8988T (cell line): Measurements from ENCODE around the gene ARHGAP45.

ENCODE experiments used
- DNase-seq: peaks from one replicate; pipeline ENCODE4 v3.0.0; 2011

ARHGAP45 gene

GRCh38 chr19:1073063-1073955 lies 6.3 kb downstream of the ARHGAP45 start:
- DNase-seq, result no peak

- DNase-seq, result no peak
Measured at GRCh38 chr19:1073956-1074517, 7.1 kb downstream of the ARHGAP45 start.

DNA sequence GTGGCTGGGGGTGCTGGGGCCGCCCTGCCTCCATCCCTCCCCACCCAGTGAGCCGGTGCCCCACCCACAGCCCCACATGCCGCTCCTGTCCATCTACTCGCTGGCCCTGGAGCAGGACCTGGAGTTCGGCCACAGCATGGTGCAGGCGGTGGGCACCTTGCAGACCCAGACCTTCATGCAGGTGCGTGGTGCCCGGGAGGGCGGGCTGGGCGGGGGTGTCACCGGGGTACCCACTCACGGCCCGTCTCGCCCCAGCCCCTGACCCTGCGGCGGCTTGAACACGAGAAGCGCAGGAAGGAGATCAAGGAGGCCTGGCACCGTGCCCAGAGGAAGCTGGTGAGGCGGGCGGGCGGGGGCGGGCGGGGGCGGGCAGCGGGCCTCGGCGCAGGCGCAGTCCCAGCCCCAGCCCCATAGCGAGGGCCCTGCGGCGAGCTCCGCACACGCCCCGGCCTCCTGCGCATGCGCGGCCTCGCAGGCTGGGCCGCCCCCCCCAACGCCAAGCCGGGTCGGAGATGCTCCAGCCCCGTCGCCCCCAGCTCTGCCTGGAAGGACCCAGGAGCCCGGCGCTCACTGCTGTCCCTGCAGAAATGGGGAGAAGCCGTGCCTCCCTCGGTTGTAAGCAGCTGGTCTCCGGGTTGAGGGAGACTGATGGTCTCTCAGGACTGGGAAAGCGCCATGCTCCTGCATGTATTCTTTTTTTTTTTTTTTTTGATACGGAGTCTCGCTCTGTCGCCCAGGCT lies 7.7 kb downstream of the ARHGAP45 start:
- DNase-seq, result peak; percentile 100

DNA sequence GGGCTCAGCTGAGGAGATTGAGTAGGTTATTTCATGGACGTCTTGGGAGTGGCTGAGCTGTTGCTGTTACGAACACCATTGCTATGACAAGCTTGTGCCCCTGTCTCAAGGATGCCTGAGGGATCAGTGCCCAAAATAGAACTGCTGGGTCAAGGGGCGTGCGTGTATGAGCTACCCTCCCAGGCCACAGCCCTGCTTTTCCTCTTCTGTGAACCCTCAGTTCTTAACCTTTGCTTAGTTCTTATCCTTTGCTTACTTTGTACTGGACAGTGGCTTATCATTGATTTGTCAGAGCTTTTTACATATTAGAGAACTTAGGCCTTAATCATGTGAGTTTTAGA lies 9.0 kb downstream of the ARHGAP45 start:
- DNase-seq, result no peak

GRCh38 chr19:1076951-1077350 lies 10.0 kb downstream of the ARHGAP45 start:
- no peak for DNase-seq

DNA sequence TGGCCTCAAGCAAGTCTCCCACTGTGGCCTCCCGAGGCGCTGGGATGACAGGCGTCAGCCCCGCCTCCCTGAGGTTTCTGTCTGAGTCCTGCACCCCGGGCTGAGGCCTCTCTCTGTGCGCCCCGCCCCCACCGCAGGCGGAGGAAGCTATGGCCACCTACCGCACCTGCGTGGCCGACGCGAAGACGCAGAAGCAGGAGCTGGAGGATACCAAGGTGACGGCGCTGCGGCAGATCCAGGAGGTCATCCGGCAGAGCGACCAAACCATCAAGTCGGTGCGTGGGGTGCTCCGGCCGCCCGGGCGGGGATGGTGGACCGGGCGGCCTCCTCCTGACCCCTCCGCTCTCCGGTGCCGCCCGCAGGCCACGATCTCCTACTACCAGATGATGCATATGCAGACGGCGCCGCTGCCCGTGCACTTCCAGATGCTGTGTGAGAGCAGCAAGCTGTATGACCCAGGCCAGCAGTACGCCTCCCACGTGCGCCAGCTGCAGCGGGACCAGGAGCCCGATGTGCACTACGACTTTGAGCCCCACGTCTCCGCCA lies 12.7 kb downstream of the ARHGAP45 start:
- DNase-seq, result no peak

DNA sequence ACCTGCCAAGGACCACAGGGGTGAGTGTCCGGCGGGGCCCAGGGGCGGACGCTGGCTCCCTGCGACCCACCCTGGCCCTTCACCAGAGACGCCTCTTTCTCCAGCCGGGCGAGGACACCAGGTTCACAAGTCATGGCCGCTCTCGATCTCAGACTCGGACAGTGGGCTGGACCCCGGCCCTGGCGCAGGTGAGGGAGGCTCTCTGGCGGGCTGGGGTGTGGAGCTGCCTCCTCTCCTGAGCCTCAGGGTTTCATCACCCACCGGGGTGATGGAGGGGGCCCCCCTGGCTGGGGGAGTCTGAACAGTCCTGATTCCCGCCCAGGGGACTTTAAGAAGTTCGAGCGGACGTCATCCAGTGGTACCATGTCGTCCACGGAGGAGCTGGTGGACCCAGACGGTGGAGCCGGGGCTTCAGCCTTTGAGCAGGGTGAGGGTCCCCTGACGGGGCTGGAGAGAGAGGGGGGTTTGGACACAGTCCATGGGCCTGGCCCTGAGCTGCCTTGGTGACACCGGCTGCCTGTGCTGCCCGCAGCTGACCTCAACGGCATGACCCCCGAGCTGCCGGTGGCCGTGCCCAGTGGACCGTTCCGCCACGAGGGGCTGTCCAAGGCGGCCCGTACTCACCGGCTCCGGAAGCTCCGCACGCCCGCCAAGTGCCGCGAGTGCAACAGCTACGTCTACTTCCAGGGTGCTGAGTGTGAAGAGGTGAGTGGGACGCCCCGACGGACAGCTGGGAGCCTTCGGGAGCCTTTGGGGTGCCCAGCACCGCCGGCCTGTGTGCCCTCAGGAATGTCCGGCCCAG lies 13.6 kb downstream of the ARHGAP45 start:
- DNase-seq, result no peak

DNA sequence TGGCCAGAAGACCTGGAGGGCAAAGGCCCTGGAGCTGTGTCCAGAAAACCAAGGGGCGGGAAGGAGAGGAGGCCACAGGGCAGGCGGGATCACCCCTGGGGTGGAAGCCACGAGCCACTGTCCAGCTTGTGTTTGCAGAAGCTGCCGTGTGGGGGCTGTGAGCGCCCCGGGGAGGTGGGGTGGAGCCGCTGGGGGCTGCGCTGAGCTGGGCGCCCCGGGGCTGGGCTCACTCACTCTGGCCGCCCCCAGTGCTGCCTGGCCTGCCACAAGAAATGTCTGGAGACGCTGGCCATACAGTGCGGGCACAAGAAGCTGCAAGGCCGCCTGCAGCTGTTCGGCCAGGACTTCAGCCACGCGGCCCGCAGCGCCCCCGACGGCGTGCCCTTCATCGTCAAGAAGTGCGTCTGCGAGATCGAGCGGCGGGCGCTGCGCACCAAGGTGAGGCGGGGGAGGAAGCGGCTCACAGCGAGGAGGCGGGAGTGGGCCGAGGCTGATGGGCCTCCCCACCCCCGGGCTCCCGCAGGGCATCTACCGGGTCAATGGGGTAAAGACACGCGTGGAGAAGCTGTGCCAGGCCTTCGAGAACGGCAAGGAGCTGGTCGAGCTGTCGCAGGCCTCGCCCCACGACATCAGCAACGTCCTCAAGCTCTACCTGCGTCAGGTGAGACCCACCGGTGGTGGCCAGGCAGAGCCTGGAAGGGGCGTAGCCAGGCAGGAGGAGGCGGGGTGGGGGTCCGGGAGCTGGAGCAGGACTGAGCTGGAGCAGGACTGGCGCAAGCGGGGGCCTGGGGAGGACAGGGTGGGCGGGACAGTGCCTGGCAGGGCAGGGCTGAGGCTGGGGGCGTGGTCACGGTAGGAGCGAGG lies 14.6 kb downstream of the ARHGAP45 start:
- DNase-seq, result no peak

GRCh38 chr19:1082165-1082927 lies 15.4 kb downstream of the ARHGAP45 start:
- DNase-seq, result peak; percentile 88

- no peak for DNase-seq
Measured at GRCh38 chr19:1082928-1083816, 16.2 kb downstream of the ARHGAP45 start.

DNA sequence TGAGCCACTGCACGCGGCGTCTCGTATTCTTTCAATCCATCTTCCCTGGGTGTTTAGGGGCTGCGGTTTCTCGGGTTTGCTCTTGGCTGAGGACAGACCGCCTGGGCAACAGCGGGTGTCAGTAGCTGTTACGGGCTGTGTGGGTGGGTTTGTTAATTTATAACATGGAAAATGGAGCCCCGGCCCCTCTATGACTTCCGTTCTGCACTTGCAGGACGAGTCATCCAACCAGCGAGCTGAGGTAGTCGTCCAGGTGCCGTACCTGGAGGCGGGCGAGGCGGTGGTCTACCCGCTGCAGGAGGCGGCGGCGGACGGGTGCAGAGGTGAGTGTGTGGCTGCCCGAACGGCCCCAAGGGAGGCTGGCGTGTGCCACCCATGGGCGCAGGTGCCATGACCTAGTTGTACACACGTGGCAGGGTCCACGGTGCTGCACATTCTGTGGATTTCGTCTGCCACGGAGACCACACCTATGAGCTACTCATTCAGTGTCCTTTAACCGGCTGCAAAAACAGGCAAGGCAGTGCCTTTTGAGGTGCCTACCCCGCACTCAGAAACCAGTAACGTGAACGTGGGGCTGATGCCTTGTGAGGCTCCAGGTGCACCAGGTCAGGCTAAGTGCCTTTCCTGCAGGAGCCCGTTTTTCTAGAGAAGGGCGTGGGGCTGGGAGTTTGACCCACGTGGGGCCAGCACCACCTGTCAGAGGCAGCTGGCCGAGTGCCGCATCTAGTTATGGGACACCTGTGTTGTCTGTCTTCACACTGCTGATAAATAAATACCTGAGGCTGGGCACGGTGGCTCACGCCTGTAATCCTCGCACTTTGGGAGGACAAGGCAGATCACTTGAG lies 17.3 kb downstream of the ARHGAP45 start:
- DNase-seq, result no peak

DNA sequence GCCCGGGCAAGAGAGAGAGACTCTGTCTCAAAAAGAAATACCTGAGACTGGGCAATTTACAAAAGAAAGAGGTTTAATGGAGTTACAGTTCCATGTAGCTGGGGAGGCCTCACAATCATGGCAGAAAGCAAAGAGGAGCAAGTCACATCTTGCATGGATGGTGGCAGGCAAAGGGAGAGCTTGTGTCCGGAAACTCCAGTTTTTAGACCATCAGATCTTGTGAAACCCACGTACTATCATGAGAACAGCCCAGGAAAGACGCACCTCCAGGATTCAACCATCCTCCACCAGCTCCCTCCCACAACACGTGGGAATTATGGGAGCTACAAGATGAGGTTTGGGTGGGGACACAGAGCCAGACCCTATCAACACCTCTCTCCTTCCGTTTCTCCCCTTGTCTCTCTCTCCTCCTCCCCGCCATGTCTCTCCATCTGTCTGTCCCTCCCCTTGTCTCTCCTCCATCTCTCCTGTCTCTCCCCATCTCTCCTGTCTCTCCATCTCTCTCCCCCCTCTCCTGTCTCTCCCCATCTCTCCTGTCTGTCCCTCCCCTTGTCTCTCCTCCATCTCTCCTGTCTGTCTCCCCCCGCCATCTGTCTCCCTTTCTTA lies 18.2 kb downstream of the ARHGAP45 start:
- DNase-seq, result no peak

- no peak for DNase-seq
Measured at GRCh38 chr19:1085676-1086442, 18.9 kb downstream of the ARHGAP45 start.

DNA sequence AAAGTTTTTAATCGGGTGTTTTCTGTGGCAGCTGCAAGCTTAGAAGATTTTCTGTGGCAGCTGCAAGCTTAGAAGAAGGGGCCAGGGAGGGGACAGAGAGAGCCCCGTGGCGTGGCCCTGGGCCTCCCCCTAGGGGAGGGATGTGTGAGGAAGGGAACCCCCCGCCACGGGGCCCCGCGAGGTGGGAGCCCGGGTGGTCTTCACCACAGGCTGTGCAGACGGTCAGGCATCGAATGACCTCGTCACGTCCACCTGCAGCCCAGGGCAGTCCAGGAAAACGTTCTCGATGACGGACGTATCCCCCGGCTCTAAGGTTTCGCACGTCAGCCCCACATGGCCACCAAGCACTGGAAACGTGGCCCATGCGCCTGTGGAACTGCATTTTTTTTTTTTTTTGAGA lies 19.6 kb downstream of the ARHGAP45 start:
- DNase-seq, result no peak

DNA sequence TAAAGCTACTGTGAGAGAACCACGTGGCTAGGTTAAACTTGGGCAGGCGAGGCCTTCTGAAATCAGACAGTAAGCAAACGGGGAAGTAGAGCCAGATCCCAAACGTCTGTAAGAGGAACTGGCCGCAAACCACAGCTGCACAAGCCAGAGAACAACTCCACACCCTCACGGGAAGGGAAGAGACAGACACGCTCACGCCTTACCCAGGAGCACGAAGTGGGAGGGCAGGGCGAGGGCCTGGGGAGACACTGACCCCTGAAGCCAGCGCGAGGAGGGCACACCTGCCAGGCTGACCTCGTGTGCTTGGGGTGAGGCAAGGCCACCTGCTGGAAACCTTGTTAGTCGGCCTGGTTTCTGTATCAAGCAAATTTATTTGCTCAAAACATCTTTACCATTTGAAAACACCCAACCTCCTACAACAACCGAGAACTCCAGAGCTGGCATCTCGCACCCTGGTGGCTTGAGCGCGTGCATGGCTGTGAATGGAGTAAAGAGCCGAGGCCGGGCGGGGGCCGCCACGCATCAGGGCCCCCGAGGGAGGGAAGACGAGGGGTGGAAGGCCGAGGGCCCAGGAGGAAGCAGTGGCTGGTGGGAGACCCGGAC lies 20.9 kb downstream of the ARHGAP45 start:
- DNase-seq, result no peak

- no peak for DNase-seq
Measured at GRCh38 chr19:1088416-1089010, 21.5 kb downstream of the ARHGAP45 start.
